ENCODE data around the gene CRABP1. TPM values are rescaled to one million over a fixed set of nuclear protein-coding genes. Genes with fewer than 3 reads are reported as not detected.

Gene CRABP1
- polyA plus RNA-seq, 1 donor from 2014 or later = 7.0 TPM

GRCh38 chr15:78369161-78369560, 29.0 kb downstream of the CRABP1 start:
- Histone ChIP-seq H3F3A (ENCODE audit: insufficient read depth, low read length, poor library complexity, severe bottlenecking) (no peaks in the 10 kb centered on the region), H2AFZ (ENCODE audit: low read depth, low read length) (no peak overlapping the region), H3K27me3 (ENCODE audit: insufficient read depth, low read depth, low read length) (no peaks in the 10 kb centered on the region), H3K9ac (ENCODE audit: low read length) (no peak overlapping the region), H3K4me3 (ENCODE audit: low read length) (no peak overlapping the region), H3K27ac (ENCODE audit: low read length) (no peak overlapping the region), H3K9me3 (ENCODE audit: low read length) (no peaks in the 10 kb centered on the region), H3K9me2 (ENCODE audit: insufficient read depth, low read length) (no peaks in the 10 kb centered on the region), H3K79me2 (replicated peaks; ENCODE audit: insufficient read depth, low read length) (no peaks in the 10 kb centered on the region), H3K4me2 (ENCODE audit: low read length) (no peak overlapping the region), H3K36me3 (ENCODE audit: insufficient read depth, low read length) (no peaks in the 10 kb centered on the region), H4K20me1 (ENCODE audit: insufficient read depth) (no peaks in the 10 kb centered on the region)
- TF ChIP-seq EZH2 (IDR thresholded peaks at IDR 0.05; ENCODE audit: borderline replicate concordance, insufficient read depth, low read length, poor library complexity, severe bottlenecking) (no peak), MXI1 (conservative IDR thresholded peaks at IDR 0.05; ENCODE audit: poor library complexity, severe bottlenecking) (no peak), REST (IDR thresholded peaks at IDR 0.05; ENCODE audit: borderline replicate concordance) (no peak), SMC3 (conservative IDR thresholded peaks at IDR 0.05; ENCODE audit: poor library complexity) (no peak), EP300 (conservative IDR thresholded peaks at IDR 0.05; ENCODE audit: poor library complexity, severe bottlenecking) (no peak), CTCF (IDR thresholded peaks at IDR 0.05; ENCODE audit: poor library complexity, severe bottlenecking) (no peak), RAD21 (conservative IDR thresholded peaks at IDR 0.05) (no peak), TAF1 (IDR thresholded peaks at IDR 0.05; ENCODE audit: low read depth) (no peak), POLR2AphosphoS5 (IDR thresholded peaks at IDR 0.05) (no peak)

GRCh38 chr15:78370013-78370412, 29.9 kb downstream of the CRABP1 start:
- H3K27ac ChIP-seq (ENCODE audit: low read length) = no peak overlapping the region
- no peaks in the 10 kb centered on the region for H3K27me3 ChIP-seq (ENCODE audit: insufficient read depth, low read depth, low read length)
- H4K20me1 ChIP-seq (ENCODE audit: insufficient read depth) = no peaks in the 10 kb centered on the region
- no peaks in the 10 kb centered on the region for H3K9me2 ChIP-seq (ENCODE audit: insufficient read depth, low read length)
- H3K9ac ChIP-seq (ENCODE audit: low read length) = no peak overlapping the region
- H3K79me2 ChIP-seq (replicated peaks; ENCODE audit: insufficient read depth, low read length) = no peaks in the 10 kb centered on the region
- H2AFZ ChIP-seq (ENCODE audit: low read depth, low read length) = no peak overlapping the region
- no peaks in the 10 kb centered on the region for H3K9me3 ChIP-seq (ENCODE audit: low read length)
- no peak overlapping the region for H3K4me2 ChIP-seq (ENCODE audit: low read length)
- no peaks in the 10 kb centered on the region for H3F3A ChIP-seq (ENCODE audit: insufficient read depth, low read length, poor library complexity, severe bottlenecking)
- H3K36me3 ChIP-seq (ENCODE audit: insufficient read depth, low read length) = no peaks in the 10 kb centered on the region
- no peak for TF ChIP-seq EZH2 (IDR thresholded peaks at IDR 0.05; ENCODE audit: borderline replicate concordance, insufficient read depth, low read length, poor library complexity, severe bottlenecking)
- TF ChIP-seq EP300 (conservative IDR thresholded peaks at IDR 0.05; ENCODE audit: poor library complexity, severe bottlenecking) = no peak
- no peak for TF ChIP-seq MXI1 (conservative IDR thresholded peaks at IDR 0.05; ENCODE audit: poor library complexity, severe bottlenecking)
- no peak for TF ChIP-seq REST (IDR thresholded peaks at IDR 0.05; ENCODE audit: borderline replicate concordance)
- no peak for TF ChIP-seq TAF1 (IDR thresholded peaks at IDR 0.05; ENCODE audit: low read depth)
- no peak for TF ChIP-seq CTCF (IDR thresholded peaks at IDR 0.05; ENCODE audit: poor library complexity, severe bottlenecking)
- TF ChIP-seq POLR2AphosphoS5 (IDR thresholded peaks at IDR 0.05) = no peak
- no peak for TF ChIP-seq RAD21 (conservative IDR thresholded peaks at IDR 0.05)
- no peak for TF ChIP-seq SMC3 (conservative IDR thresholded peaks at IDR 0.05; ENCODE audit: poor library complexity)
- H3K4me3 ChIP-seq (ENCODE audit: low read length) = no peak overlapping the region

Measured in neural cell (in vitro differentiated cells).